GM18858 (cell line): Measurements from ENCODE around the gene KCNAB1.
"Not testable (repeated sequence)": the region's sequence is repeated elsewhere in the genome, so short reads cannot be mapped to it uniquely, and the experiment has no call there.

ENCODE experiments used
- ATAC-seq: cut with Tn5 transposase; IDR thresholded peaks from one replicate; pipeline ENCODE4 v1.9.1; 2021; ENCODE audit not compliant: unreplicated experiment

KCNAB1 gene

GRCh38 chr3:156554842-156555687 lies 434.7 kb downstream of the KCNAB1 start, which contains the start of gene SSR3:
TSS of gene SSR3 (minus strand) at chr3:156555117. CDS start at chr3:156555089, 28 bp downstream.
- peak; percentile 96 for ATAC-seq

GRCh38 chr3:156558389-156558788 lies 438.0 kb downstream of the KCNAB1 start:
- no peak for ATAC-seq

- no peak for ATAC-seq
Observed at GRCh38 chr3:156559321-156559720, 438.9 kb downstream of the KCNAB1 start.

- no peak for ATAC-seq
Observed at GRCh38 chr3:156561533-156561932, 441.2 kb downstream of the KCNAB1 start.

GRCh38 chr3:156562486-156562885 lies 442.1 kb downstream of the KCNAB1 start:
- not testable (repeated sequence) for ATAC-seq

- no peak for ATAC-seq
Observed at GRCh38 chr3:156563900-156564682, 443.7 kb downstream of the KCNAB1 start.

GRCh38 chr3:156569016-156569415 lies 448.6 kb downstream of the KCNAB1 start:
- ATAC-seq: not testable (repeated sequence)

- not testable (repeated sequence) for ATAC-seq
Observed at GRCh38 chr3:156569881-156570280, 449.5 kb downstream of the KCNAB1 start.

GRCh38 chr3:156575641-156576040 lies 455.3 kb downstream of the KCNAB1 start:
- ATAC-seq: no peak

GRCh38 chr3:156576051-156576450 lies 455.7 kb downstream of the KCNAB1 start:
- ATAC-seq: no peak

GRCh38 chr3:156576651-156577348 lies 456.4 kb downstream of the KCNAB1 start:
- ATAC-seq: no peak

- no peak for ATAC-seq
Observed at GRCh38 chr3:156577736-156578135, 457.4 kb downstream of the KCNAB1 start.

GRCh38 chr3:156579427-156579851 lies 459.1 kb downstream of the KCNAB1 start:
- no peak for ATAC-seq

GRCh38 chr3:156581033-156581432 lies 460.7 kb downstream of the KCNAB1 start:
- ATAC-seq: no peak

GRCh38 chr3:156581954-156582353 lies 461.6 kb downstream of the KCNAB1 start:
- ATAC-seq: no peak

- ATAC-seq: peak; percentile 48
Observed at GRCh38 chr3:156582532-156583183, 462.3 kb downstream of the KCNAB1 start.

- no peak for ATAC-seq
Observed at GRCh38 chr3:156583469-156583868, 463.1 kb downstream of the KCNAB1 start.

- ATAC-seq: peak; percentile 46
Observed at GRCh38 chr3:156586905-156587759, 466.8 kb downstream of the KCNAB1 start.

GRCh38 chr3:156587760-156588069 lies 467.3 kb downstream of the KCNAB1 start:
- no peak for ATAC-seq
